Suprapubic skin (tissue), 4 donors: Measurements from ENCODE around the gene PNRC1. TPM values are rescaled to one million over a fixed set of nuclear protein-coding genes. Genes with fewer than 3 reads are reported as not detected.

Experiments used
- DNase-seq, 2 donors: peaks; one replicate each; pipeline ENCODE4 v3.0.0-alpha.2; 2019; ENCODE audit warnings: low spot score in 2 of 2
- H3K27ac ChIP-seq: fragments of 200-600 bp; sonication (generic); one replicate; pipeline ENCODE4 v1.5.1; 2019
- H3K27me3 ChIP-seq: fragments of 200-600 bp; sonication (generic); one replicate; pipeline ENCODE4 v1.5.1; 2019
- H3K36me3 ChIP-seq: fragments of 200-600 bp; sonication (generic); one replicate; pipeline ENCODE4 v1.5.1; 2019
- H3K4me1 ChIP-seq: fragments of 200-600 bp; sonication (generic); one replicate; pipeline ENCODE4 v1.5.1; 2019
- H3K4me3 ChIP-seq: fragments of 200-600 bp; sonication (generic); one replicate; pipeline ENCODE4 v1.5.1; 2019; ENCODE audit warnings: mild to moderate bottlenecking
- H3K9me3 ChIP-seq: fragments of 200-600 bp; sonication (generic); one replicate; pipeline ENCODE4 v1.5.1; 2019
- CTCF ChIP-seq, 2 donors: fragments of 200-600 bp in 1 of 2; fragments of 450-650 bp in 1 of 2; sonication (generic) in 1 of 2; IDR thresholded peaks; one replicate each; pipeline ENCODE4 v1.5.1; 2016 to 2019; ENCODE audit warnings: antibody characterized with exemption in 2 of 2, mild to moderate bottlenecking in 1 of 2, moderate library complexity in 1 of 2
- EP300 ChIP-seq: sonication (generic); formaldehyde crosslinking; IDR thresholded peaks from one replicate; pipeline ENCODE4 v1.6.1; 2017; ENCODE audit warnings: antibody characterized with exemption
- POLR2A ChIP-seq, 2 donors: fragments of 450-650 bp; IDR thresholded peaks; one replicate each; pipeline ENCODE4 v1.6.1; 2017; ENCODE audit warnings: antibody characterized with exemption in 2 of 2, mild to moderate bottlenecking in 2 of 2, moderate library complexity in 2 of 2
- POLR2AphosphoS5 ChIP-seq, 3 donors: sonication (generic); formaldehyde crosslinking; IDR thresholded peaks; one replicate each; pipeline ENCODE4 v1.6.1; 2017; ENCODE audit warnings: antibody characterized with exemption in 3 of 3
- WGBS: methylation state at CpG from one replicate; pipeline ENCODE4 v1.1.5; 2018; 5-methylcytosine and 5-hydroxymethylcytosine counted together
- total RNA-seq, 4 donors: library from RNA; depleted of rRNA; stranded (reverse); fragments of >200 nt; gene quantifications; one replicate each; pipeline ENCODE4 v1.1.0, GENCODE V29; 2016

The PNRC1 gene
- total RNA-seq, 4 donors from 2014 or later = 238 to 292 (median 271) TPM

GRCh38 chr6:89068695-89069094 lies 11.9 kb upstream of the PNRC1 start:
- H3K36me3 ChIP-seq = no peaks in the 10 kb centered on the region
- H3K4me3 ChIP-seq = no peak overlapping the region
- peaks cover 2% of the 10 kb centered on the region for H3K4me1 ChIP-seq
- WGBS = 92% methylated on average over 1 of the region's 1 CpG
- H3K9me3 ChIP-seq = no peaks in the 10 kb centered on the region
- no peaks in the 10 kb centered on the region for H3K27me3 ChIP-seq
- TF ChIP-seq CTCF (IDR thresholded peaks at IDR 0.05) = no peak
- no peak for TF ChIP-seq EP300
- no peak for TF ChIP-seq POLR2A (IDR thresholded peaks at IDR 0.05)
- no peak for TF ChIP-seq POLR2AphosphoS5 (IDR thresholded peaks at IDR 0.05)
- DNase-seq = no peak
- H3K27ac ChIP-seq = no peak overlapping the region

- H3K27ac ChIP-seq = no peak overlapping the region
- no peak for DNase-seq
- no peak overlapping the region for H3K4me3 ChIP-seq
- no peak for TF ChIP-seq CTCF (IDR thresholded peaks at IDR 0.05)
- no peak for TF ChIP-seq EP300
- TF ChIP-seq POLR2AphosphoS5 (IDR thresholded peaks at IDR 0.05) = no peak
- no peak for TF ChIP-seq POLR2A (IDR thresholded peaks at IDR 0.05)
- peaks cover 2% of the 10 kb centered on the region for H3K4me1 ChIP-seq
- 88% methylated on average over 10 of the region's 10 CpGs for WGBS
- H3K9me3 ChIP-seq = no peaks in the 10 kb centered on the region
- no peaks in the 10 kb centered on the region for H3K27me3 ChIP-seq
- no peaks in the 10 kb centered on the region for H3K36me3 ChIP-seq
These were observed 10.9 kb upstream of the PNRC1 start for GRCh38 chr6:89069536-89070163.

GRCh38 chr6:89071036-89071435 lies 9.5 kb upstream of the PNRC1 start:
- H3K4me3 ChIP-seq = no peak overlapping the region
- H3K4me1 ChIP-seq = peaks cover 2% of the 10 kb centered on the region
- no peak overlapping the region for H3K27ac ChIP-seq
- H3K36me3 ChIP-seq = no peaks in the 10 kb centered on the region
- DNase-seq = no peak
- H3K27me3 ChIP-seq = no peaks in the 10 kb centered on the region
- H3K9me3 ChIP-seq = no peaks in the 10 kb centered on the region
- TF ChIP-seq POLR2A (IDR thresholded peaks at IDR 0.05) (no peak), POLR2AphosphoS5 (IDR thresholded peaks at IDR 0.05) (no peak), CTCF (IDR thresholded peaks at IDR 0.05) (no peak), EP300 (no peak)

GRCh38 chr6:89073014-89073620 lies 7.4 kb upstream of the PNRC1 start:
- Histone ChIP-seq H3K36me3 (no peaks in the 10 kb centered on the region), H3K4me3 (no peak overlapping the region), H3K27me3 (no peaks in the 10 kb centered on the region), H3K27ac (no peak overlapping the region), H3K4me1 (no peaks in the 10 kb centered on the region), H3K9me3 (no peaks in the 10 kb centered on the region)
- WGBS = 64% methylated on average over 4 of the region's 4 CpGs
- no peak for DNase-seq
- TF ChIP-seq EP300 = no peak
- TF ChIP-seq CTCF (IDR thresholded peaks at IDR 0.05) = no peak
- no peak for TF ChIP-seq POLR2AphosphoS5 (IDR thresholded peaks at IDR 0.05)
- no peak for TF ChIP-seq POLR2A (IDR thresholded peaks at IDR 0.05)

GRCh38 chr6:89073840-89074239 lies 6.7 kb upstream of the PNRC1 start:
- DNase-seq = no peak
- no peak overlapping the region for H3K27ac ChIP-seq
- H3K9me3 ChIP-seq = no peaks in the 10 kb centered on the region
- H3K27me3 ChIP-seq = no peaks in the 10 kb centered on the region
- H3K4me1 ChIP-seq = peaks cover 1% of the 10 kb centered on the region
- TF ChIP-seq POLR2AphosphoS5 (IDR thresholded peaks at IDR 0.05) = no peak
- no peak for TF ChIP-seq EP300
- no peak for TF ChIP-seq CTCF (IDR thresholded peaks at IDR 0.05)
- no peak for TF ChIP-seq POLR2A (IDR thresholded peaks at IDR 0.05)
- H3K4me3 ChIP-seq = no peak overlapping the region
- H3K36me3 ChIP-seq = no peaks in the 10 kb centered on the region
- 89% methylated on average over 2 of the region's 2 CpGs for WGBS
